Natural killer cell (primary cell): ENCODE measurements around the gene SETX. TPM values are rescaled to one million over a fixed set of nuclear protein-coding genes. Genes with fewer than 3 reads are reported as not detected.

Experiments used
- ATAC-seq, 3 donors: fragments of 150-1000 bp in 2 of 3; fragments of 200-7000 bp in 1 of 3; cut with Tn5 transposase; 1 replicate in 1 of 3; 2 replicates in 2 of 3; pipeline ENCODE4 v1.10.0; 2021; ENCODE audit warnings: mild to moderate bottlenecking in 2 of 3, moderate library complexity in 2 of 3
- DNase-seq, 2 donors: peaks; one replicate each; pipeline versions ENCODE4 v3.0.0 to v3.0.0-alpha.2; 2013 to 2021; ENCODE audit warnings: mixed read lengths in 1 of 2
- H3K27ac ChIP-seq: one replicate; pipeline ENCODE4 v1.5.1; 2013; ENCODE audit warnings: mild to moderate bottlenecking, low read length
- H3K27me3 ChIP-seq: one replicate; pipeline ENCODE4 v1.6.1; 2013; ENCODE audit warnings: low read length; ENCODE audit not compliant: control insufficient read depth, insufficient read depth
- H3K36me3 ChIP-seq: one replicate; pipeline ENCODE4 v1.6.1; 2013; ENCODE audit warnings: low read length; ENCODE audit not compliant: control insufficient read depth, insufficient read depth
- H3K4me1 ChIP-seq: one replicate; pipeline ENCODE4 v1.6.1; 2013; ENCODE audit warnings: low read length; ENCODE audit not compliant: control insufficient read depth, insufficient read depth
- H3K4me3 ChIP-seq: one replicate; pipeline ENCODE4 v1.5.1; 2013; ENCODE audit warnings: low read length
- H3K9me3 ChIP-seq: one replicate; pipeline ENCODE4 v1.6.1; 2013; ENCODE audit warnings: low read length; ENCODE audit not compliant: control insufficient read depth, insufficient read depth
- H3K27ac Mint-ChIP-seq, 2 donors: one replicate each; pipeline ENCODE4 v1.8.0; 2022; ENCODE audit warnings: mild to moderate bottlenecking in 2 of 2, mixed read lengths in 2 of 2, moderate library complexity in 1 of 2
- H3K27me3 Mint-ChIP-seq, 2 donors: one replicate each; pipeline ENCODE4 v1.8.0; 2022; ENCODE audit warnings: low read depth in 2 of 2, mixed read lengths in 2 of 2
- H3K36me3 Mint-ChIP-seq: one replicate; pipeline ENCODE4 v1.8.0; 2022; ENCODE audit warnings: mixed read lengths
- H3K4me1 Mint-ChIP-seq, 2 donors: one replicate each; pipeline ENCODE4 v1.8.0; 2022; ENCODE audit warnings: mixed read lengths in 2 of 2
- H3K4me3 Mint-ChIP-seq: one replicate; pipeline ENCODE4 v1.8.0; 2022; ENCODE audit warnings: mild to moderate bottlenecking, moderate library complexity, mixed read lengths
- H3K9me3 Mint-ChIP-seq, 2 donors: one replicate each; pipeline ENCODE4 v1.8.0; 2022; ENCODE audit warnings: mixed read lengths in 2 of 2
- CTCF ChIP-seq: fragments of 200-600 bp; IDR thresholded peaks from one replicate; pipeline ENCODE4 v1.8.0; 2022; ENCODE audit warnings: antibody characterized with exemption
- WGBS: methylation state at CpG from one replicate; pipeline ENCODE4 v1.1.7; 2013; ENCODE audit warnings: missing lambda C conversion rate; ENCODE audit not compliant: insufficient coverage; 5-methylcytosine and 5-hydroxymethylcytosine counted together
- intact Hi-C: fragments of 100-400 bp; cut with micrococcal nuclease; formaldehyde crosslinking; loops from one replicate; pipeline ENCODE4 v1.14.2; 2022
- total RNA-seq, 4 donors: library from RNA; stranded (reverse); fragments of 120-200 nt in 1 of 4; gene quantifications; one replicate each; pipeline versions ENCODE4 v1.2.3 to v1.2.4, GENCODE V29; 2013 to 2022

SETX gene
- total RNA-seq, 3 donors from 2014 or later (not counting 1 experiment from before 2014, with no cell fraction given) = 85.3 to 109 (median 97.7) TPM

GRCh38 chr9:132241840-132242620, 112.8 kb downstream of the SETX start:
- H3K9me3 Mint-ChIP-seq = no peaks in the 10 kb centered on the region
- ATAC-seq = no peak
- Histone ChIP-seq H3K36me3 (no peaks in the 10 kb centered on the region), H3K27me3 (peaks cover 8% of the 10 kb centered on the region), H3K27ac (peak overlapping the region; percentile 41), H3K9me3 (no peaks in the 10 kb centered on the region), H3K4me3 (peak overlapping the region; percentile 78), H3K4me1 (peaks cover 27% of the 10 kb centered on the region)
- under 1% methylated on average over 81 of the region's 81 CpGs for WGBS
- peak overlapping the region; percentile 99 for H3K4me3 Mint-ChIP-seq
- DNase-seq = peak; percentile 48 to 79
- no peaks in the 10 kb centered on the region for H3K36me3 Mint-ChIP-seq
- peaks cover 0 to 9% of the 10 kb centered on the region in 2 donors for H3K27me3 Mint-ChIP-seq
- peak overlapping the region; percentile 50 to 92 for H3K27ac Mint-ChIP-seq
- intact Hi-C loops = loop anchor here (10.0 kb wide), 1 partner anchor 647 kb away; no protein-coding TSS in a partner anchor
- TF ChIP-seq CTCF = no peak
- H3K4me1 Mint-ChIP-seq = peaks cover 6 to 15% of the 10 kb centered on the region in 2 donors

GRCh38 chr9:132241483-132241839, 113.3 kb downstream of the SETX start:
- Histone ChIP-seq H3K27ac (peak overlapping the region; percentile 16), H3K27me3 (peaks cover 6% of the 10 kb centered on the region), H3K4me3 (peak overlapping the region; percentile 57), H3K4me1 (peaks cover 29% of the 10 kb centered on the region), H3K9me3 (no peaks in the 10 kb centered on the region), H3K36me3 (no peaks in the 10 kb centered on the region)
- no peak for TF ChIP-seq CTCF
- ATAC-seq (no peak), DNase-seq (no peak)
- intact Hi-C loops = loop anchor here (10.0 kb wide), 1 partner anchor 647 kb away; no protein-coding TSS in a partner anchor
- Mint-ChIP-seq H3K36me3 (no peaks in the 10 kb centered on the region), H3K27ac (peak overlapping the region in 1 of 2 donors; percentile 92), H3K27me3 (peaks cover 0 to 7% of the 10 kb centered on the region in 2 donors), H3K4me3 (peak overlapping the region; percentile 91), H3K9me3 (no peaks in the 10 kb centered on the region), H3K4me1 (peaks cover 9 to 15% of the 10 kb centered on the region in 2 donors)
- under 1% methylated on average over 33 of the region's 33 CpGs for WGBS

- peak overlapping the region; percentile 91 for H3K4me3 Mint-ChIP-seq
- no peaks in the 10 kb centered on the region for H3K36me3 ChIP-seq
- peaks cover 10 to 15% of the 10 kb centered on the region in 2 donors for H3K4me1 Mint-ChIP-seq
- H3K9me3 ChIP-seq = no peaks in the 10 kb centered on the region
- H3K27me3 ChIP-seq = peaks cover 6% of the 10 kb centered on the region
- intact Hi-C loops = loop anchor here (10.0 kb wide), 1 partner anchor 646 kb away; no protein-coding TSS in a partner anchor
- no peaks in the 10 kb centered on the region for H3K36me3 Mint-ChIP-seq
- H3K4me3 ChIP-seq = peak overlapping the region; percentile 57
- peak overlapping the region in 1 of 2 donors; percentile 92 for H3K27ac Mint-ChIP-seq
- DNase-seq (peak; percentile 97 to 99), ATAC-seq (peak; percentile 83 to 95 (median 88))
- H3K4me1 ChIP-seq = peaks cover 32% of the 10 kb centered on the region
- WGBS = 6% methylated on average over 63 of the region's 63 CpGs
- no peak for TF ChIP-seq CTCF
- H3K9me3 Mint-ChIP-seq = no peaks in the 10 kb centered on the region
- H3K27ac ChIP-seq = peak overlapping the region; percentile 16
- peaks cover 0 to 4% of the 10 kb centered on the region in 2 donors for H3K27me3 Mint-ChIP-seq
Observed at GRCh38 chr9:132240841-132241482, 113.8 kb downstream of the SETX start.
